ENCODE data around the gene APOL6.
"Not testable (repeated sequence)": the region's sequence is repeated elsewhere in the genome, so short reads cannot be mapped to it uniquely, and the experiment has no call there.

GRCh38 chr22:35623885-35624284 lies 24.4 kb upstream of the APOL6 start:
- TF ChIP-seq CTCF, POLR2A (IDR thresholded peaks at IDR 0.05): not testable (repeated sequence)

Data from body of pancreas (tissue), 4 donors.